IPS-18c (cell line): ENCODE results near the gene SH3YL1.
"Not testable (repeated sequence)": the region's sequence is repeated elsewhere in the genome, so short reads cannot be mapped to it uniquely, and the experiment has no call there.

Experiments
- H3K4me3 ChIP-seq: 2 replicates; pipeline ENCODE4 v1.7.0; 2013; ENCODE audit warnings: low read depth, mild to moderate bottlenecking, low read length, moderate library complexity; ENCODE audit not compliant: insufficient read depth
- H3K9me3 ChIP-seq: one replicate; pipeline ENCODE4 v1.6.1; 2013; ENCODE audit warnings: mild to moderate bottlenecking, low read length, moderate library complexity; ENCODE audit not compliant: control insufficient read depth, insufficient read depth

Gene SH3YL1

DNA sequence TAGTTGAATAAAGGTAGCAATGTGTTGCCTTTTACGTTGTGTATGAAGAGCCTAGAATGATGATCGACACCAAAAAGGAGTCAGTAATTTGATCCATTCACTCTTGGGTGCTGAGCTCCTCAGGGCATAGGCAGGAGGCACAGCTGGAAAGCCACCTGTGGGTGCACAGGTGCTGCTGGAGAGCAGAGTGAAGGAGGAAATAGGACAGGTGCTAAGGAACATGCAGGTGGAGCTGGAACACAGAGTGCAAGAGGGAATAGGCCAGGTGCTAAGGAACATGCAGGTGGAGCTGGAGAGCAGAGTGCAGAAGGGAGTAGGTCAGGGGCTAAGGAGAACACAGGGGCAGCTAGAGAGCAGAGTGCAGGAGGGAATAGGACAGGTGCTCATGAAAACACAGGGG, 86.1 kb downstream of the SH3YL1 start:
- Histone ChIP-seq H3K9me3 (peaks cover 2% of the 10 kb centered on the region), H3K4me3 (no peak overlapping the region)

DNA sequence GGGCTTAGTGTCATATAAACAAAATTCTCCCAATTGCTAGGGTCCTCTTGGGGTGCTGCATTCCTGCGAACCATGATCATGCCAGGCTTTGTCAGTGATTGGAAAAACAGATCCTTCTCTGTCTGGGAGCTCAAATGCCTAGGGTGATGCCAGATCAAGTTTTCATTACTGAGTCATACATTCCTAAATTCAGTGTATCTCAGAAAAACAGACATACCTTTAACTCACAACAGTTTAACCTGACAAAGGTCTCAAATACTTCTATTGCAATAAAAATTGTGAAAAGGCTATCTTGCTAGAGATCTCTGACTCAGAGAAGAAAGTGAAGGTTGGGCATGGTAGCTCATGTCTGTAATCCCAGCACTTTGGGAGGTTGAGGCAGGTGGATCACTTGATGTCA, 86.9 kb downstream of the SH3YL1 start:
- no peak overlapping the region for H3K4me3 ChIP-seq
- peaks cover 2% of the 10 kb centered on the region for H3K9me3 ChIP-seq

DNA sequence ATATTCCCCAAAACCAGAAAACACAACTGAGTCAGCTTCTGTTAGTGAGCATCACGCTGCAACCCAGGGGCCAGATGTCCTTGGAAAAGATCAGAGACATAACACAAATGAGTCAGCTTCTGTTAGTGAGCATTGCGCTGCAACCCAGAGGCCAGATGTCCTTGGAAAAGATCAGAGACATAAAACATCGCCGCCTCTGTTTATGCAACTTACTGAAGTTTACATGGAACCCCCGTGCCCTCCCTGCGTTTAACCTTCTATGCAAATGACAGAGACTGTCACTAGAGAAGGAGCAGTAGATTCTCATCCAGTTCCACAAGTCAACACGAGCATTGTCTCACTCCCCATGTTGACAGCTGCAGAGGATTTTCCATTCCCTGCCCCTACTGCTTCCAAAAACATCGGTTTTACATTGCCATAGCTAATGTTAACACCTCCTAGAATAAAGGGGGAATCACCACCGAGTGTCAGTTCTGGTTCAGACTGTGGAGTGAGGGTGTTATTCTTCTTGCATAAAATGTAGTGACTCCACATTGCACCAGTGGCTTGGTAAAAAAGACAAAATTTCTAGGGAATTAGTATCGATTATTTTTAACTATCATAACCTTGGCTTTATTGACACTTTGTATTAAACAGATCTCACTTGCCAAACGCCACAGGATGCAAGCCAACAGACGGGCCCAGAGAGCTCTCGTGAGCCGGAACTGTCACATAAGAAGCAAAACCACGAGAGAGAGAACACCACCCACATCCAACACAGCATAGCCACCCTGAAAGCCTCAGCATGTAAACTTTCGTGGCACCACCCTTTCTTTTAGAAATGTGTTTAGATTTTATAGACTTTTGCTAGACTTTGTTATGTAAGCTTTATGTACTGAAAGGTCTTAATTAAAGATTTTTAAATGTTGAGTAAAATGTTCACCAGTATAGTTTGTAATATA, 87.7 kb downstream of the SH3YL1 start:
- Histone ChIP-seq H3K4me3 (no peak overlapping the region), H3K9me3 (peaks cover 2% of the 10 kb centered on the region)

DNA sequence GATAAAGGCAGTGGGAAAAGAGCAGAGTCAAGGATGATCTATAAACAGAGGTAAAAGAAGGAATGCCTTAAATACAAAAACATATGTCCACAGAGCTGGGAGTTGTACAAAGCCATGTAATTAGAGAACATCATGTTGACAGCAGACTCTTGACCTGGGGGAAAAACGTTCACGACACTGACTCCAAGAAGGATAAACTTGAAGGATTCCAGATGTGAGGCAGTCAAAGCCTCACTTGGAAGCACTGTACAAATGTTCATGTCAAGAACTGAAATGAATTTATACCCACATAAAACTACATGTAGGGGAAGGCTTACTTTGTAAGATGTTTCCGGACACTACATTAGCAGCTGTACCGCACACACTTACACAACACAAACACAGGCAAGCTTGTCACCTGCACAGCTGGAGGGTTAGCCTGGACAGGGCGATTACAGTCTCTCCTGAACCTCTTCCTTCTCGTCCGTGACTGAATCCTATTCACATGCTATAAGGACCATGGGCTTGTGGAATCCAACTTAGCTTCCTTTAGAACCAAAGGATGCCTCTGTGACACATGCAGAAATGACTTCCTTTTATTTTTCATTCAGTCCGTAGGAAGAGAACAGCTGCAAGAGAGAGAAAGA, 88.6 kb downstream of the SH3YL1 start:
- Histone ChIP-seq H3K4me3 (no peak overlapping the region), H3K9me3 (peaks cover 2% of the 10 kb centered on the region)

DNA sequence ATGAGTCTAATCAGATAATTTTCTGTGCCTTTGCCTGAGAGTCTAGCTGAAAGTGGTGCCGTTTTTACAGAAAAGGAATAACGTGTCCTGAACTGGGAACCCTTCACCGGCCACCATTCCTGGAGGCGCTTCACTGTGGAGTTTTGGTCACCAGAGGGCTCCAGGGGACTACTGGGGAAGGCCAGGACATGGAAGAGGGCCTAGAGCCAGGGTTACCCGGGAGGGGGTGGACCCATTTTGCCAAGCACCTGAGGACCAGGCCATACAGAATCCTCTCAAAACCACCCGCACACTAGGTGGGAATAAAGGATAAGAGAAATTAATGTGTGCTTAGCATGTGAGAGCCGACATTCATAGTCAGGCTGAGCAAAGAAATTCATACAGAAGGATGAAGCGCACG, 91.7 kb downstream of the SH3YL1 start:
- not testable (repeated sequence) for H3K4me3 ChIP-seq, H3K9me3 ChIP-seq

DNA sequence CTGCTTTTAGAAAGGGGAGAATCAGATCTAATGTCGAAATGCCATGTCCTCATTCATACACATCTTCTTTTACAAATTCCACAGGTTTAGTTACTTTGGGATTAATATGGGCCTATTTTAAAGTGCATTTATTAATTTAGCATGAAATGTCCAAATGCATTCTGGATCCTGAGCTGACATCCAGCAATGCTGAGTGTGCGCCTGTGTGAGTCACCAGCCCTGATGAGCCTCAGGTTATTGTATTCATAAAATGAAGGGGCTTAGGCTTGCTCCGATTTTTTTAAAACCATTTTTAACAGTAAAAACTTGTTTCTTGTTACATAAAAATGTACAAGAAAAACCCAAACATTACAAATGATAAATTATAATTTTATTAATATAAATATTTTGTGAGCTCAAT, 94.1 kb downstream of the SH3YL1 start:
- no peak overlapping the region for H3K4me3 ChIP-seq

More for the DNA sequence above, 94.1 kb downstream of the SH3YL1 start:
- no peaks in the 10 kb centered on the region for H3K9me3 ChIP-seq
